H1 (cell line): ENCODE measurements around the gene AKIRIN1.

Source experiments
- ASH2L ChIP-seq: fragments of 200-600, 300-600 bp; sonication (generic); IDR thresholded peaks from one replicate; pipeline ENCODE4 v1.7.1; 2017; ENCODE audit warnings: low read length
- CREB1 ChIP-seq: IDR thresholded peaks from 2 replicates; pipeline ENCODE4 v1.6.1; 2012; ENCODE audit warnings: inconsistent platforms
- CTCF ChIP-seq, 3 experiments: IDR thresholded peaks; 1 replicate in 2 of 3; 2 replicates in 1 of 3; pipeline versions ENCODE4 v1.5.1 to v1.6.1; 2011; ENCODE audit warnings: low read length in 3 of 3, mild to moderate bottlenecking in 3 of 3, inconsistent platforms in 2 of 3, low read depth in 1 of 3, moderate library complexity in 1 of 3; ENCODE audit not compliant: insufficient read depth in 1 of 3; ENCODE audit errors: control extremely low read depth in 1 of 3
- E2F6 ChIP-seq: IDR thresholded peaks from 2 replicates; pipeline ENCODE4 v1.6.1; 2012; ENCODE audit warnings: inconsistent platforms
- KDM1A ChIP-seq: fragments of 200-600, 300-600 bp; sonication (generic); IDR thresholded peaks from 2 replicates; pipeline ENCODE4 v1.7.1; 2016; ENCODE audit warnings: mild to moderate bottlenecking, low read length, borderline replicate concordance
- POLR2A ChIP-seq, 2 experiments: IDR thresholded peaks; 1 replicate in 1 of 2; 2 replicates in 1 of 2; pipeline ENCODE4 v1.6.1; 2011; ENCODE audit warnings: low read depth in 2 of 2, low read length in 2 of 2, mild to moderate bottlenecking in 2 of 2; ENCODE audit errors: control extremely low read depth in 1 of 2
- POLR2AphosphoS5 ChIP-seq: IDR thresholded peaks from 2 replicates; pipeline ENCODE4 v1.6.1; 2011; ENCODE audit warnings: low read depth, low read length
- SRF ChIP-seq: IDR thresholded peaks from 2 replicates; pipeline ENCODE4 v1.6.1; 2011; ENCODE audit warnings: mild to moderate bottlenecking, low read depth, low read length, moderate library complexity
- TAF1 ChIP-seq: IDR thresholded peaks from 2 replicates; pipeline ENCODE4 v1.6.1; 2011; ENCODE audit warnings: mild to moderate bottlenecking, low read depth, low read length

GRCh38 chr1:39023140-39023539, 32.1 kb downstream of the AKIRIN1 start:
- TF ChIP-seq CREB1 (no peak), CTCF (IDR thresholded peaks at IDR 0.05; ENCODE audit: control extremely low read depth in 1 of 3, insufficient read depth in 1 of 3, low read depth in 1 of 3, low read length in 3 of 3) (no peak), TAF1 (no peak), SRF (no peak), KDM1A (no peak), ASH2L (no peak), POLR2AphosphoS5 (no peak), E2F6 (no peak), POLR2A (IDR thresholded peaks at IDR 0.05; ENCODE audit: control extremely low read depth in 1 of 2, low read depth in 2 of 2, low read length in 2 of 2) (no peak)
